K562 (cell line): ENCODE data around the gene RGS19.

ENCODE experiments used
- ATF2 ChIP-seq: sonication (generic); formaldehyde crosslinking; IDR thresholded peaks from 2 replicates; pipeline ENCODE4 v1.8.1; 2022; ENCODE audit warnings: missing genetic modification reagents
- HDAC2 ChIP-seq: fragments of 450-650 bp; IDR thresholded peaks from 2 replicates; pipeline ENCODE4 v1.6.1; 2016; ENCODE audit warnings: mild to moderate bottlenecking
- KLF1 ChIP-seq: fragments of 450-650 bp; IDR thresholded peaks from 2 replicates; pipeline ENCODE4 v1.6.1; 2016; ENCODE audit warnings: missing genetic modification characterization, missing compliant biosample characterization
- POLR2A ChIP-seq: fragments of 450-650 bp; conservative IDR thresholded peaks from 2 replicates; pipeline ENCODE4 v1.6.1; 2016
- SMAD3 ChIP-seq: fragments of 450-650 bp; formaldehyde crosslinking; conservative IDR thresholded peaks from 2 replicates; pipeline ENCODE4 v1.4.0; 2020; ENCODE audit warnings: mild to moderate bottlenecking
- SRF ChIP-seq, 2 experiments: fragments of 250-450, 450-650 bp in 1 of 2; sonication (Bioruptor Pico) in 1 of 2; sonication (generic) in 1 of 2; formaldehyde crosslinking; IDR thresholded peaks; 2 replicates each; pipeline versions ENCODE4 v1.5.0 to v1.5.1; 2020 to 2022; ENCODE audit warnings: mild to moderate bottlenecking in 1 of 2, missing genetic modification reagents in 1 of 2
- TAF1 ChIP-seq: IDR thresholded peaks from 2 replicates; pipeline ENCODE4 v1.6.1; 2011; ENCODE audit warnings: mild to moderate bottlenecking, low read length, moderate library complexity; ENCODE audit not compliant: insufficient read depth, control insufficient read depth, severe bottlenecking; ENCODE audit errors: extremely low read depth
- ZFP30 ChIP-seq: fragments of 250-450 bp; sonication (Bioruptor Pico); IDR thresholded peaks from 2 replicates; pipeline ENCODE4 v1.8.0; 2022; ENCODE audit warnings: moderate library complexity, mild to moderate bottlenecking, inconsistent platforms, borderline replicate concordance
- TF ChIP-seq, protein P1 (sequence below): fragments of 150-350 bp; IDR thresholded peaks from 2 replicates; pipeline ENCODE4 v1.6.1; 2014; ENCODE audit warnings: low read depth, mild to moderate bottlenecking, low read length, borderline replicate concordance
- TF ChIP-seq, protein P2 (sequence below): fragments of 250-450 bp; sonication (Bioruptor Pico); IDR thresholded peaks from 2 replicates; pipeline ENCODE4 v1.5.0; 2020; ENCODE audit warnings: mild to moderate bottlenecking, borderline replicate concordance

DNA sequence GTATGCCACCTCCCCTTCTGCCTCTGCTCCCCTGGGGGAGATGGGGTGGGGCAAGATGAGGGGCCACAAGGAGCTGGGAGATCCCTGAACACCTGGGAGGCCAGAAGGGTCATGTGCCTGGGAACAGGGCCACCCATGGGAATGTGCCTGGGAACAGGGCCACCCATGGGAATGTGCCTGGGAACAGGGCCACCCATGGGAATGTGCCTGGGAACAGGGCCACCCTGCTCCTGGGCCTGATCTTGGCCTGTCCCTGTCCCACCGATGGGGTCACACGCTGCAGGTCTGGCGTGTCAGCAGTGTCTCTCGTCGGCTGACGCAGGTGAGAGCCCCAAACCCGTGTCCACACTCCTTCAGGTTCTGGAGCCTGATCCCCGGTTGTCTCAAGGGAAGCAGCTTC, 4.4 kb downstream of the RGS19 start:
- TF ChIP-seq SRF (CRISPR knock-in tag; IDR thresholded peaks at IDR 0.05): no peak
- no peak for TF ChIP-seq ATF2 (CRISPR knock-in tag)
- TF ChIP-seq, protein P1, sequence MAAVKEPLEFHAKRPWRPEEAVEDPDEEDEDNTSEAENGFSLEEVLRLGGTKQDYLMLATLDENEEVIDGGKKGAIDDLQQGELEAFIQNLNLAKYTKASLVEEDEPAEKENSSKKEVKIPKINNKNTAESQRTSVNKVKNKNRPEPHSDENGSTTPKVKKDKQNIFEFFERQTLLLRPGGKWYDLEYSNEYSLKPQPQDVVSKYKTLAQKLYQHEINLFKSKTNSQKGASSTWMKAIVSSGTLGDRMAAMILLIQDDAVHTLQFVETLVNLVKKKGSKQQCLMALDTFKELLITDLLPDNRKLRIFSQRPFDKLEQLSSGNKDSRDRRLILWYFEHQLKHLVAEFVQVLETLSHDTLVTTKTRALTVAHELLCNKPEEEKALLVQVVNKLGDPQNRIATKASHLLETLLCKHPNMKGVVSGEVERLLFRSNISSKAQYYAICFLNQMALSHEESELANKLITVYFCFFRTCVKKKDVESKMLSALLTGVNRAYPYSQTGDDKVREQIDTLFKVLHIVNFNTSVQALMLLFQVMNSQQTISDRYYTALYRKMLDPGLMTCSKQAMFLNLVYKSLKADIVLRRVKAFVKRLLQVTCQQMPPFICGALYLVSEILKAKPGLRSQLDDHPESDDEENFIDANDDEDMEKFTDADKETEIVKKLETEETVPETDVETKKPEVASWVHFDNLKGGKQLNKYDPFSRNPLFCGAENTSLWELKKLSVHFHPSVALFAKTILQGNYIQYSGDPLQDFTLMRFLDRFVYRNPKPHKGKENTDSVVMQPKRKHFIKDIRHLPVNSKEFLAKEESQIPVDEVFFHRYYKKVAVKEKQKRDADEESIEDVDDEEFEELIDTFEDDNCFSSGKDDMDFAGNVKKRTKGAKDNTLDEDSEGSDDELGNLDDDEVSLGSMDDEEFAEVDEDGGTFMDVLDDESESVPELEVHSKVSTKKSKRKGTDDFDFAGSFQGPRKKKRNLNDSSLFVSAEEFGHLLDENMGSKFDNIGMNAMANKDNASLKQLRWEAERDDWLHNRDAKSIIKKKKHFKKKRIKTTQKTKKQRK: no peak
- TF ChIP-seq, protein P2, sequence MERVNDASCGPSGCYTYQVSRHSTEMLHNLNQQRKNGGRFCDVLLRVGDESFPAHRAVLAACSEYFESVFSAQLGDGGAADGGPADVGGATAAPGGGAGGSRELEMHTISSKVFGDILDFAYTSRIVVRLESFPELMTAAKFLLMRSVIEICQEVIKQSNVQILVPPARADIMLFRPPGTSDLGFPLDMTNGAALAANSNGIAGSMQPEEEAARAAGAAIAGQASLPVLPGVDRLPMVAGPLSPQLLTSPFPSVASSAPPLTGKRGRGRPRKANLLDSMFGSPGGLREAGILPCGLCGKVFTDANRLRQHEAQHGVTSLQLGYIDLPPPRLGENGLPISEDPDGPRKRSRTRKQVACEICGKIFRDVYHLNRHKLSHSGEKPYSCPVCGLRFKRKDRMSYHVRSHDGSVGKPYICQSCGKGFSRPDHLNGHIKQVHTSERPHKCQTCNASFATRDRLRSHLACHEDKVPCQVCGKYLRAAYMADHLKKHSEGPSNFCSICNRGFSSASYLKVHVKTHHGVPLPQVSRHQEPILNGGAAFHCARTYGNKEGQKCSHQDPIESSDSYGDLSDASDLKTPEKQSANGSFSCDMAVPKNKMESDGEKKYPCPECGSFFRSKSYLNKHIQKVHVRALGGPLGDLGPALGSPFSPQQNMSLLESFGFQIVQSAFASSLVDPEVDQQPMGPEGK (CRISPR knock-in tag): no peak
- TF ChIP-seq POLR2A: no peak
- no peak for TF ChIP-seq ZFP30 (CRISPR knock-in tag)
- TF ChIP-seq SMAD3 (CRISPR knock-in tag): no peak
- TF ChIP-seq HDAC2: no peak
- TF ChIP-seq KLF1: no peak
- no peak for TF ChIP-seq TAF1
